ENCODE measurements around the gene ANKRD1.

DNA sequence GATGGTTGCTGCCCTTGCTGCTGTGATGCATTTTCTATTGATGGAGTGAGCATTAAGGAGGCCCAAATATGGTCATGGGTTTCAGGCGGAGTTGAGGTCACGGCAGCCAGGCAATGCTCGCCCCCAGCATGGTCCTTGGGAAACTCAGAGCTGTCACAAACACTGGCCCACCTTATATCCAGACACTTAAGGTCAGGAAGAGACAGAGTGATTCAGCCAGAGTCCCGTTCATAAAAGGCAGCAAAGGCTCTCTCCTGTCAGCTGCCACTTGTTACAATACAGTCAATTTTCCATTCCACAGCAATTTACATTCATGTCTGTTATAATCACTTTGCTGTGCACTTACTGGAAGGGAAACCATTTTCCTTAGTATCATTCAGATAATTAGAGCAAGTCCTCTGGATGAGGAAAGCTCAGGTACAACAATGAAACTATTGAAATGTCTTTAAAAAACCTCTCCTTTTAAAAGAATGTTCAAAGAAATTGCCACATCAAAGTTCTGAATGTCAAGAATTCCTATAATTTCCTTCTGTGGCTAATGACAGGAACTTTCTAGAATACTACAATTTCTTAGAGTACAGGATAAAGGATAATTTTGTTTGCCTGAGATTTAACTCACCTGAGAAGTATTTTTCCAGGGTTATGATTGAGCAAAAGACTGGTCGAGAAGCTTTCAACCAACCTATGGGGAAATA, 14.8 kb upstream of the ANKRD1 start:
- TF ChIP-seq, protein P1, sequence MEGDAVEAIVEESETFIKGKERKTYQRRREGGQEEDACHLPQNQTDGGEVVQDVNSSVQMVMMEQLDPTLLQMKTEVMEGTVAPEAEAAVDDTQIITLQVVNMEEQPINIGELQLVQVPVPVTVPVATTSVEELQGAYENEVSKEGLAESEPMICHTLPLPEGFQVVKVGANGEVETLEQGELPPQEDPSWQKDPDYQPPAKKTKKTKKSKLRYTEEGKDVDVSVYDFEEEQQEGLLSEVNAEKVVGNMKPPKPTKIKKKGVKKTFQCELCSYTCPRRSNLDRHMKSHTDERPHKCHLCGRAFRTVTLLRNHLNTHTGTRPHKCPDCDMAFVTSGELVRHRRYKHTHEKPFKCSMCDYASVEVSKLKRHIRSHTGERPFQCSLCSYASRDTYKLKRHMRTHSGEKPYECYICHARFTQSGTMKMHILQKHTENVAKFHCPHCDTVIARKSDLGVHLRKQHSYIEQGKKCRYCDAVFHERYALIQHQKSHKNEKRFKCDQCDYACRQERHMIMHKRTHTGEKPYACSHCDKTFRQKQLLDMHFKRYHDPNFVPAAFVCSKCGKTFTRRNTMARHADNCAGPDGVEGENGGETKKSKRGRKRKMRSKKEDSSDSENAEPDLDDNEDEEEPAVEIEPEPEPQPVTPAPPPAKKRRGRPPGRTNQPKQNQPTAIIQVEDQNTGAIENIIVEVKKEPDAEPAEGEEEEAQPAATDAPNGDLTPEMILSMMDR (IDR thresholded peaks at IDR 0.05; ENCODE audit: low read depth, low read length): no peak
- TF ChIP-seq EZH2phosphoT487 (IDR thresholded peaks at IDR 0.05; ENCODE audit: low read depth): no peak

All from OCI-LY3 (cell line).